ENCODE measurements around the gene UNC93A.

- TF ChIP-seq POLR2A (IDR thresholded peaks at IDR 0.05) (no peak), CTCF (IDR thresholded peaks at IDR 0.05) (no peak), EP300 (IDR thresholded peaks at IDR 0.05) (no peak), POLR2AphosphoS5 (IDR thresholded peaks at IDR 0.05) (no peak)
Observed at GRCh38 chr6:167323111-167323510, 32.0 kb downstream of the UNC93A start.
